Tibial nerve (tissue), 4 donors: Measurements from ENCODE around the gene SLC26A11. TPM values are rescaled to one million over a fixed set of nuclear protein-coding genes. Genes with fewer than 3 reads are reported as not detected.

ENCODE experiments used
- DNase-seq, 2 donors: peaks; one replicate each; pipeline ENCODE4 v3.0.0-alpha.2; 2019; ENCODE audit warnings: low spot score in 2 of 2
- H3K27ac ChIP-seq, 4 donors: fragments of 200-600 bp; sonication (generic) in 3 of 4; one replicate each; pipeline ENCODE4 v1.5.1; 2017 to 2019; ENCODE audit warnings: mild to moderate bottlenecking in 1 of 4
- H3K27me3 ChIP-seq, 2 donors: fragments of 200-600 bp; sonication (generic) in 1 of 2; one replicate each; pipeline versions ENCODE4 v1.5.1 to v1.6.0; 2017 to 2019
- H3K36me3 ChIP-seq, 3 donors: fragments of 200-600 bp; sonication (generic); one replicate each; pipeline ENCODE4 v1.5.1; 2018 to 2019
- H3K4me1 ChIP-seq, 4 donors: fragments of 200-600 bp; sonication (generic) in 3 of 4; one replicate each; pipeline ENCODE4 v1.5.1; 2017 to 2019
- H3K4me3 ChIP-seq, 4 donors: fragments of 200-600 bp; sonication (generic) in 3 of 4; one replicate each; pipeline ENCODE4 v1.5.1; 2017 to 2019; ENCODE audit warnings: mild to moderate bottlenecking in 1 of 4, moderate library complexity in 1 of 4
- H3K9me3 ChIP-seq, 4 donors: fragments of 200-600 bp; sonication (generic) in 3 of 4; one replicate each; pipeline ENCODE4 v1.5.1; 2017 to 2019
- CTCF ChIP-seq, 5 experiments: fragments of 200-600 bp in 3 of 5; fragments of 450-650 bp in 2 of 5; sonication (generic) in 3 of 5; IDR thresholded peaks; one replicate each; pipeline ENCODE4 v1.5.1; 2016 to 2019; ENCODE audit warnings: antibody characterized with exemption in 5 of 5, mild to moderate bottlenecking in 3 of 5, moderate library complexity in 2 of 5
- EP300 ChIP-seq, 2 donors: sonication (generic); formaldehyde crosslinking; IDR thresholded peaks; one replicate each; pipeline ENCODE4 v1.6.1; 2017; ENCODE audit warnings: antibody characterized with exemption in 2 of 2, mild to moderate bottlenecking in 1 of 2
- POLR2A ChIP-seq, 2 donors: fragments of 450-650 bp; IDR thresholded peaks; one replicate each; pipeline ENCODE4 v1.6.1; 2017; ENCODE audit warnings: antibody characterized with exemption in 2 of 2, mild to moderate bottlenecking in 2 of 2, moderate library complexity in 2 of 2
- WGBS, 2 donors: methylation state at CpG; one replicate each; pipeline ENCODE4 v1.1.5; 2018; 5-methylcytosine and 5-hydroxymethylcytosine counted together
- total RNA-seq, 4 donors: library from RNA; depleted of rRNA; stranded (reverse); fragments of >200 nt; gene quantifications; one replicate each; pipeline ENCODE4 v1.1.0, GENCODE V29; 2016

Gene SLC26A11
- total RNA-seq, 4 donors from 2014 or later: 14.4 to 44.7 (median 21.5) TPM

GRCh38 chr17:80202197-80202596 is 18.0 kb upstream of the SLC26A11 start:
- DNase-seq: no peak
- WGBS, 2 donors: 83 to 95% methylated on average over 17 of the region's 17 CpGs
- Histone ChIP-seq H3K9me3 (no peaks in the 10 kb centered on the region), H3K27me3 (no peaks in the 10 kb centered on the region), H3K36me3 (peaks cover 0 to 10% (median 0%) of the 10 kb centered on the region in 3 donors), H3K4me3 (no peak overlapping the region), H3K4me1 (no peaks in the 10 kb centered on the region), H3K27ac (no peak overlapping the region)
- TF ChIP-seq POLR2A (IDR thresholded peaks at IDR 0.05) (no peak), EP300 (IDR thresholded peaks at IDR 0.05) (no peak)

DNA sequence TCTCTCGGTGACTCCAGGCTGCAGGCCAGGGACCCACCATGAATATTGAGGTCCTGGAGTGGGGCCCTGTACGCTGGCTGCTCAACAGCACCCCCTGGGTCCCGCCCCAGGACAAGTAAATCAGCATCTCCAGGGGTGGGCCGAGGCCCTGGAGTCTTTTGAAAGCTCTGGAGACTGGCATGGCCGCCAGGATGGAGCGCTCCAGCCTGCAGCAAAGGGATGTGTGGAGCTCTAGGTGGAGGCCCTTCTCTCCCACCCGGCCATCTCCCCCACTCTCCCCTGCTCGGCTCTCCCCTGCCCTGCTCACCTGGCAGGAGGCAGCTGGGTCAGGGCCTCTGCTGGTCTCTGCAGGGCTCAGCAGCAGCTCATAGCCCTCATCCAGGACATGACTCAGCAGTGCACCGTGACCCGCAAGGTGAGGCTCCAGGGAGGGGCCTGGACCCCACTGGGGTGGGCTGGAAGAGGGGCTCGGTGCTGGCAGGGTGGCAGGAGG is 16.7 kb upstream of the SLC26A11 start:
- Histone ChIP-seq H3K36me3 (peaks cover 0 to 19% (median 0%) of the 10 kb centered on the region in 3 donors), H3K27ac (peak overlapping the region in 1 of 4 donors; percentile 11), H3K9me3 (no peaks in the 10 kb centered on the region), H3K27me3 (no peaks in the 10 kb centered on the region), H3K4me3 (no peak overlapping the region), H3K4me1 (no peaks in the 10 kb centered on the region)
- WGBS, 2 donors: 64 to 67% methylated on average over 5 to 8 of the region's 11 CpGs
- TF ChIP-seq EP300 (IDR thresholded peaks at IDR 0.05): no peak
- no peak for TF ChIP-seq CTCF (IDR thresholded peaks at IDR 0.05)
- TF ChIP-seq POLR2A (IDR thresholded peaks at IDR 0.05): no peak
- DNase-seq: no peak

GRCh38 chr17:80204626-80205468 is 15.4 kb upstream of the SLC26A11 start:
- TF ChIP-seq EP300 (IDR thresholded peaks at IDR 0.05): no peak

GRCh38 chr17:80205811-80206210 is 14.4 kb upstream of the SLC26A11 start:
- Histone ChIP-seq H3K4me1 (no peaks in the 10 kb centered on the region), H3K4me3 (no peak overlapping the region), H3K27me3 (no peaks in the 10 kb centered on the region), H3K36me3 (peaks cover 0 to 42% (median 0%) of the 10 kb centered on the region in 3 donors), H3K9me3 (no peaks in the 10 kb centered on the region), H3K27ac (no peak overlapping the region)
- 87% methylated on average over 13 of the region's 13 CpGs for WGBS, 2 donors
- DNase-seq: no peak
- no peak for TF ChIP-seq CTCF (IDR thresholded peaks at IDR 0.05)
- no peak for TF ChIP-seq POLR2A (IDR thresholded peaks at IDR 0.05)
- TF ChIP-seq EP300 (IDR thresholded peaks at IDR 0.05): no peak

More at GRCh38 chr17:80204626-80205468, 15.4 kb upstream of the SLC26A11 start:
- Histone ChIP-seq H3K4me1 (no peaks in the 10 kb centered on the region), H3K36me3 (peaks cover 0 to 32% (median 0%) of the 10 kb centered on the region in 3 donors), H3K9me3 (no peaks in the 10 kb centered on the region), H3K4me3 (no peak overlapping the region), H3K27ac (no peak overlapping the region), H3K27me3 (no peaks in the 10 kb centered on the region)
- DNase-seq: no peak
- 66 to 74% methylated on average over 16 to 19 of the region's 19 CpGs for WGBS, 2 donors

DNA sequence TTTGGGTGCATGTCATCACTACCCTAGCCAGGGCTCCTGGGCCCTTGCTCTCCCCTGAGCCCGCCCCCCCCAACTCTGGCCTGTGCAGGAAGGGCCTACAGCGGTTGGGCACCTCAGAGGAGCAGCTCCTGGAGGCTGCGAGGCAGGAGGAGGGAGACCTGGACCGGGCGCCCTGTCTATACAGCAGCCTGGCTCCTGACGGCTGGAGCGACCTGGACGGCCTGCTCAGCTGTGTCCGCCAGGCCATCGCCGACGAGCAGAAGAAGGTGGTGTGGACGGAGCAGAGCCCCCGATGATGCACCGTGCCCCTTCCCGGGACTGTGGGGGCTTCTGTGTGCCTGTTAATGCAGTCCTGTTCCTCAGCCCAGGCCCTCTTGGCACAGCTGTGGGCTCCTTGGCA is 12.2 kb upstream of the SLC26A11 start:
- no peak for TF ChIP-seq POLR2A (IDR thresholded peaks at IDR 0.05)
- no peak for TF ChIP-seq CTCF (IDR thresholded peaks at IDR 0.05)
- no peak for DNase-seq

GRCh38 chr17:80209765-80210164 is 10.5 kb upstream of the SLC26A11 start:
- 73 to 77% methylated on average over 5 to 12 of the region's 12 CpGs for WGBS, 2 donors
- peaks cover 0 to 81% (median 9%) of the 10 kb centered on the region in 3 donors for H3K36me3 ChIP-seq
- H3K9me3 ChIP-seq: no peaks in the 10 kb centered on the region
- no peaks in the 10 kb centered on the region for H3K4me1 ChIP-seq
- TF ChIP-seq EP300 (IDR thresholded peaks at IDR 0.05): no peak
- no peak for TF ChIP-seq CTCF (IDR thresholded peaks at IDR 0.05)
- no peak overlapping the region for H3K4me3 ChIP-seq
- no peak overlapping the region for H3K27ac ChIP-seq
- no peak for DNase-seq
- no peaks in the 10 kb centered on the region for H3K27me3 ChIP-seq

More for the DNA sequence above, 12.2 kb upstream of the SLC26A11 start:
- no peaks in the 10 kb centered on the region for H3K27me3 ChIP-seq
- WGBS, 2 donors: 93 to 94% methylated on average over 16 of the region's 16 CpGs
- H3K36me3 ChIP-seq: peaks cover 0 to 64% (median 9%) of the 10 kb centered on the region in 3 donors
- H3K27ac ChIP-seq: no peak overlapping the region
- no peaks in the 10 kb centered on the region for H3K9me3 ChIP-seq
- no peak overlapping the region for H3K4me3 ChIP-seq
- H3K4me1 ChIP-seq: no peaks in the 10 kb centered on the region
